Coronary artery (tissue), 2 donors: Measurements from ENCODE around the gene VPS26C.
"Not testable (repeated sequence)": the region's sequence is repeated elsewhere in the genome, so short reads cannot be mapped to it uniquely, and the experiment has no call there.

Experiments
- DNase-seq: peaks from one replicate; pipeline ENCODE4 v3.0.0-alpha.2; 2017; ENCODE audit warnings: low spot score
- H3K27ac ChIP-seq, 2 donors: fragments of 200-600 bp; sonication (generic); one replicate each; pipeline ENCODE4 v1.5.1; 2016 to 2019
- H3K4me3 ChIP-seq: fragments of 200-600 bp; sonication (generic); 2 replicates; pipeline ENCODE4 v1.5.1; 2016; ENCODE audit warnings: mild to moderate bottlenecking, moderate library complexity
- CTCF ChIP-seq: fragments of 200-600 bp; sonication (generic); IDR thresholded peaks from one replicate; pipeline ENCODE4 v1.5.1; 2019; ENCODE audit warnings: antibody characterized with exemption

The VPS26C gene

GRCh38 chr21:37267269-37268185 lies at the start of gene VPS26C:
Gene VPS26C, minus strand, starts transcription at chr21:37267334. Its CDS starts 40 bp downstream, at chr21:37267294.
- Histone ChIP-seq H3K4me3 (peak within 1 kb of the TSS; percentile 95), H3K27ac (peak within 1 kb of the TSS; percentile 98 to 100)
- TF ChIP-seq CTCF = no peak
- DNase-seq = peak; percentile 99

- not testable (repeated sequence) for H3K4me3 ChIP-seq, DNase-seq, H3K27ac ChIP-seq
These were observed 48.9 kb upstream of the VPS26C start for GRCh38 chr21:37316072-37316471.

- H3K4me3 ChIP-seq = no peak overlapping the region
- no peak overlapping the region for H3K27ac ChIP-seq
- no peak for DNase-seq
- no peak for TF ChIP-seq CTCF
These were observed 33.1 kb upstream of the VPS26C start for GRCh38 chr21:37300114-37300751.

- Histone ChIP-seq H3K4me3 (no peak overlapping the region), H3K27ac (no peak overlapping the region)
- no peak for DNase-seq
- TF ChIP-seq CTCF = no peak
These were observed 30.2 kb upstream of the VPS26C start for GRCh38 chr21:37297364-37297763.

GRCh38 chr21:37294679-37295078 lies 27.5 kb upstream of the VPS26C start:
- no peak for DNase-seq

GRCh38 chr21:37292941-37293340 lies 25.8 kb upstream of the VPS26C start:
- Histone ChIP-seq H3K4me3 (no peak overlapping the region), H3K27ac (no peak overlapping the region)
- TF ChIP-seq CTCF = no peak
- no peak for DNase-seq

More at GRCh38 chr21:37294679-37295078, 27.5 kb upstream of the VPS26C start:
- Histone ChIP-seq H3K4me3 (no peak overlapping the region), H3K27ac (no peak overlapping the region)
- TF ChIP-seq CTCF = no peak

GRCh38 chr21:37292041-37292440 lies 24.9 kb upstream of the VPS26C start:
- H3K27ac ChIP-seq = no peak overlapping the region
- no peak for TF ChIP-seq CTCF
- DNase-seq = no peak
- H3K4me3 ChIP-seq = no peak overlapping the region

- not testable (repeated sequence) for DNase-seq, H3K27ac ChIP-seq, H3K4me3 ChIP-seq
These were observed 16.1 kb upstream of the VPS26C start for GRCh38 chr21:37283191-37283710.

- not testable (repeated sequence) for DNase-seq, H3K27ac ChIP-seq, H3K4me3 ChIP-seq
These were observed 15.5 kb upstream of the VPS26C start for GRCh38 chr21:37282602-37283001.
